Fibroblast of lung (primary cell): ENCODE results near the gene SH2D7. TPM values are rescaled to one million over a fixed set of nuclear protein-coding genes. Genes with fewer than 3 reads are reported as not detected.
A peak's percentile ranks its signal among the peaks of the same experiment; 100 is the strongest.

Source experiments
- DNase-seq, 2 donors: peaks; one replicate each; pipeline versions ENCODE4 v3.0.0 to v3.0.0-alpha.2; 2010; ENCODE audit warnings: low read depth in 2 of 2
- H2AFZ ChIP-seq: 2 replicates; pipeline ENCODE4 v1.5.1; 2012; ENCODE audit warnings: low read length, control low read depth, inconsistent platforms
- H3K27ac ChIP-seq: 2 replicates; pipeline ENCODE4 v1.5.1; 2011; ENCODE audit warnings: low read length, control low read depth; ENCODE audit not compliant: insufficient read depth
- H3K27me3 ChIP-seq: 2 replicates; pipeline ENCODE4 v1.5.1; 2011; ENCODE audit warnings: mild to moderate bottlenecking, low read length; ENCODE audit not compliant: control insufficient read depth, insufficient read depth
- H3K36me3 ChIP-seq: 2 replicates; pipeline ENCODE4 v1.5.1; 2011; ENCODE audit warnings: low read length; ENCODE audit not compliant: control insufficient read depth, insufficient read depth
- H3K4me1 ChIP-seq: 2 replicates; pipeline ENCODE4 v1.5.1; 2011; ENCODE audit warnings: low read length; ENCODE audit not compliant: control insufficient read depth, insufficient read depth; ENCODE audit errors: extremely low read depth
- H3K4me2 ChIP-seq: 2 replicates; pipeline ENCODE4 v1.5.1; 2011; ENCODE audit warnings: low read length, control low read depth; ENCODE audit not compliant: insufficient read depth; ENCODE audit errors: extremely low read depth
- H3K4me3 ChIP-seq, 4 experiments: fragments of 200-600 bp in 1 of 4; sonication (generic) in 1 of 4; replicated peaks in 1 of 4; 2 replicates each; pipeline ENCODE4 v1.5.1; 2011 to 2016; ENCODE audit warnings: low read length in 4 of 4, low read depth in 3 of 4, mild to moderate bottlenecking in 3 of 4, control low read depth in 2 of 4, inconsistent platforms in 1 of 4, mixed read lengths in 1 of 4; ENCODE audit not compliant: insufficient read depth in 1 of 4; ENCODE audit errors: control extremely low read depth in 1 of 4
- H3K79me2 ChIP-seq: 2 replicates; pipeline ENCODE4 v1.5.1; 2012; ENCODE audit warnings: mild to moderate bottlenecking, low read length, inconsistent platforms; ENCODE audit not compliant: control insufficient read depth, insufficient read depth
- H3K9ac ChIP-seq: 2 replicates; pipeline ENCODE4 v1.5.1; 2011; ENCODE audit warnings: mild to moderate bottlenecking, low read length, control low read depth; ENCODE audit not compliant: insufficient read depth
- H3K9me3 ChIP-seq: 2 replicates; pipeline ENCODE4 v1.5.1; 2012; ENCODE audit warnings: low read depth, low read length; ENCODE audit not compliant: control insufficient read depth, insufficient read depth
- H4K20me1 ChIP-seq: 2 replicates; pipeline ENCODE4 v1.5.1; 2011; ENCODE audit warnings: low read length; ENCODE audit not compliant: control insufficient read depth, insufficient read depth; ENCODE audit errors: extremely low read depth
- EZH2 ChIP-seq: IDR thresholded peaks from 2 replicates; pipeline ENCODE4 v1.5.1; 2012; ENCODE audit warnings: low read length, control low read depth, mild to moderate bottlenecking; ENCODE audit errors: missing control alignments
- polyA plus RNA-seq, 2 donors: library from polyadenylated mRNA; depleted of rRNA in 1 of 2; stranded (reverse) in 1 of 2; unstranded in 1 of 2; fragments of >200 nt; gene quantifications; 2 replicates each; pipeline ENCODE4 v1.2.1, GENCODE V29; 2011 to 2012; ENCODE audit warnings: missing spikeins in 1 of 2
- total RNA-seq: library from RNA; depleted of rRNA; stranded (reverse); fragments of >200 nt; gene quantifications from 2 replicates; pipeline ENCODE4 v1.2.1, GENCODE V29; 2014
- TF ChIP-seq, protein P1 (sequence below), 2 donors: IDR thresholded peaks in 1 of 2; conservative IDR thresholded peaks in 1 of 2; 1 replicate in 1 of 2; 2 replicates in 1 of 2; pipeline ENCODE4 v1.5.1; 2011 to 2012; ENCODE audit warnings: low read length in 2 of 2, control low read depth in 1 of 2, inconsistent platforms in 1 of 2, low read depth in 1 of 2, mild to moderate bottlenecking in 1 of 2

The SH2D7 gene
- total and polyA plus RNA-seq, 2 donors (not counting 1 experiment from before 2014, with no cell fraction given) = 0.03 TPM; not detected in 1

GRCh38 chr15:78076231-78077052 is 15.9 kb upstream of the SH2D7 start:
- peaks cover 43% of the 10 kb centered on the region for H3K79me2 ChIP-seq
- H3K9me3 ChIP-seq = no peaks in the 10 kb centered on the region
- H3K4me2 ChIP-seq = peak overlapping the region; percentile 87
- H3K4me3 ChIP-seq = peak overlapping the region; percentile 54 to 82 (median 75)
- H3K27ac ChIP-seq = peak overlapping the region; percentile 98
- TF ChIP-seq, protein P1, sequence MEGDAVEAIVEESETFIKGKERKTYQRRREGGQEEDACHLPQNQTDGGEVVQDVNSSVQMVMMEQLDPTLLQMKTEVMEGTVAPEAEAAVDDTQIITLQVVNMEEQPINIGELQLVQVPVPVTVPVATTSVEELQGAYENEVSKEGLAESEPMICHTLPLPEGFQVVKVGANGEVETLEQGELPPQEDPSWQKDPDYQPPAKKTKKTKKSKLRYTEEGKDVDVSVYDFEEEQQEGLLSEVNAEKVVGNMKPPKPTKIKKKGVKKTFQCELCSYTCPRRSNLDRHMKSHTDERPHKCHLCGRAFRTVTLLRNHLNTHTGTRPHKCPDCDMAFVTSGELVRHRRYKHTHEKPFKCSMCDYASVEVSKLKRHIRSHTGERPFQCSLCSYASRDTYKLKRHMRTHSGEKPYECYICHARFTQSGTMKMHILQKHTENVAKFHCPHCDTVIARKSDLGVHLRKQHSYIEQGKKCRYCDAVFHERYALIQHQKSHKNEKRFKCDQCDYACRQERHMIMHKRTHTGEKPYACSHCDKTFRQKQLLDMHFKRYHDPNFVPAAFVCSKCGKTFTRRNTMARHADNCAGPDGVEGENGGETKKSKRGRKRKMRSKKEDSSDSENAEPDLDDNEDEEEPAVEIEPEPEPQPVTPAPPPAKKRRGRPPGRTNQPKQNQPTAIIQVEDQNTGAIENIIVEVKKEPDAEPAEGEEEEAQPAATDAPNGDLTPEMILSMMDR (conservative IDR thresholded peaks at IDR 0.05 in 1 of 2, IDR thresholded peaks at IDR 0.05 in 1 of 2; ENCODE audit: low read depth in 1 of 2, low read length in 2 of 2) = peak in 1 of 2 donors; percentile 28
- TF ChIP-seq EZH2 = no peak
- H3K27me3 ChIP-seq = no peaks in the 10 kb centered on the region
- H3K4me1 ChIP-seq = peaks cover 23% of the 10 kb centered on the region
- H4K20me1 ChIP-seq = no peaks in the 10 kb centered on the region
- no peaks in the 10 kb centered on the region for H3K36me3 ChIP-seq
- no peak overlapping the region for H2AFZ ChIP-seq
- DNase-seq = peak in 1 of 2 donors; percentile 18
- H3K9ac ChIP-seq = peak overlapping the region; percentile 91

DNA sequence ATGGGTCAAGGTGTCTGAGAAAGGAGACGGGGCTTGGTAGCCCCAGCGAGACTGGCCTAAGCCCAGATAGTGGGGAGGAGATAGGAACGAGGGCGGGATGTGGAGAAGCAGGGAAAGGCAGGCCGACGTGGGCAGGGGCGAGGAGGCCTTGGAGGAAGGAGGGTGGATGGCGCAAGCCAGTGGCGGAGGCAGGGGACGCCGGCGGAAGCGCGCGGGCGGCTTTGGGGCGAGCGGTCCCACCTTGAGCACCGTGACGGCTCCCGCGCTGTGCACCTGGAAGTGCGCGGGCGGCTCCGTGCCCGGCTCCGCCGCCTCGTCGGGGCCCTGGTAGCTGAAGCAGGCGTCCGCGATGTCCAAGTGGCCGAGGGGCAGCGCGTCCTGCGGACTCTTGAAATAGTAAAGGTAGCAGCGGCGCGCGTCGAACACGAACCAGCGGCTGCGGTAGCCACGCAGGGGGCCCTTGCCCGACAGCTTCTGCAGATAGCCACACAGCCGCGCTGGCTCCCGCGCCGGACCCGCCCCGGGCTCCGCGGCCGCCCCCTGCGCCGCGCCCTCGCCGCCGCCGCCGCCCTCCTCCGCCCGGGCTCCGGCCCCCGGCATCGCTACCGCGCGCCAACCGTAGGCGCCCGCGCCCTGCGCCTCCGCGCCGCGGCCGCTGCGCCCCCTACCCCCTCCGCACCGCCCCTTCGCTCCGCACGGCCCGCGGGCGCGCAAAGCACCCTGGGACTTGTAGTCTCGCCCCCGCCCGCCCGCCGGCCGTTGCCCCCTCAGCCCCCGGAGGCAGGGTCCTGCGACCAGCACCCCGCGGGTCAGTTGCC is 15.1 kb upstream of the SH2D7 start, which contains the start of gene TBC1D2B:
TBC1D2B (minus strand) TSS at position 659 of the 818 bp plus-strand sequence; CDS start at position 600, 59 bp downstream.
- H3K9ac ChIP-seq = peak within 1 kb of the TSS; percentile 91
- H3K4me2 ChIP-seq = peak within 1 kb of the TSS; percentile 87
- no peaks in the 10 kb centered on the region for H3K9me3 ChIP-seq
- peak within 1 kb of the TSS; percentile 54 to 82 (median 75) for H3K4me3 ChIP-seq
- no peaks in the 10 kb centered on the region for H3K27me3 ChIP-seq
- H3K36me3 ChIP-seq = no peaks in the 10 kb centered on the region
- no peak for TF ChIP-seq EZH2
- TF ChIP-seq, protein P1 (conservative IDR thresholded peaks at IDR 0.05 in 1 of 2, IDR thresholded peaks at IDR 0.05 in 1 of 2; ENCODE audit: low read depth in 1 of 2, low read length in 2 of 2) = no peak
- H3K4me1 ChIP-seq = peaks cover 16% of the 10 kb centered on the region
- H2AFZ ChIP-seq = peak within 1 kb of the TSS; percentile 85
- H3K27ac ChIP-seq = peak within 1 kb of the TSS; percentile 98
- peak; percentile 47 to 54 for DNase-seq
- H3K79me2 ChIP-seq = peaks cover 36% of the 10 kb centered on the region
- no peaks in the 10 kb centered on the region for H4K20me1 ChIP-seq

DNA sequence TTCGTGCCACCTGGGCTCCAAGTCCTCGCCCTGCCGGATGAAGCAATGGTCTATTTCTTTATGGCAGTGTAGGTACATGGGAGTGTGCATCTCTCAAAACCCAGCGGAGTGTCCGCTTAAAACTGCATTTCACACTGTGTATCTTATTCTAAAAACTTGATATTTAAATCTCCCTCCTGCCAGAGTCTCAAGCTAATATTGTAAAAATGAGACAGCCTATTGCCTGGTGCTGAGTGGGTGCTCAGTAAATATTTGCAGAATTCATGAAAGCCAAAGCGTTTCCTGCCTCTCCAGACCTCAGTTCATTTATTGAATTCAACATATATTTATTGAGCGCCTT is 14.5 kb upstream of the SH2D7 start:
- no peaks in the 10 kb centered on the region for H3K9me3 ChIP-seq
- peak overlapping the region; percentile 85 for H2AFZ ChIP-seq
- no peaks in the 10 kb centered on the region for H3K36me3 ChIP-seq
- H3K4me2 ChIP-seq = peak overlapping the region; percentile 17
- no peak overlapping the region for H3K27ac ChIP-seq
- no peaks in the 10 kb centered on the region for H4K20me1 ChIP-seq
- peak overlapping the region; percentile 50 to 64 (median 62) for H3K4me3 ChIP-seq
- H3K79me2 ChIP-seq = peaks cover 34% of the 10 kb centered on the region
- peak in 1 of 2 donors; percentile 40 for DNase-seq
- H3K27me3 ChIP-seq = no peaks in the 10 kb centered on the region
- peaks cover 12% of the 10 kb centered on the region for H3K4me1 ChIP-seq
- TF ChIP-seq EZH2 = no peak
- TF ChIP-seq, protein P1 (conservative IDR thresholded peaks at IDR 0.05 in 1 of 2, IDR thresholded peaks at IDR 0.05 in 1 of 2; ENCODE audit: low read depth in 1 of 2, low read length in 2 of 2) = no peak
- peak overlapping the region; percentile 91 for H3K9ac ChIP-seq
